Measurements from ENCODE around the gene PHYKPL.

- TF ChIP-seq CTCF (IDR thresholded peaks at IDR 0.05), result no peak
- no peak for TF ChIP-seq POLR2A (IDR thresholded peaks at IDR 0.05)
These were observed 10.7 kb downstream of the PHYKPL start for GRCh38 chr5:178221853-178222252.
